CD4-positive, alpha-beta T cell treated with Interleukin-17A for 4 hours (primary cell): ENCODE measurements around the gene GLRX3.

ENCODE experiments used
- DNase-seq: peaks from one replicate; pipeline ENCODE4 v3.0.0-alpha.2; 2020; ENCODE audit warnings: mixed read lengths

GLRX3 gene

GRCh38 chr10:130213286-130214080, 77.3 kb downstream of the GLRX3 start:
- no peak for DNase-seq

GRCh38 chr10:130214431-130214830, 78.2 kb downstream of the GLRX3 start:
- DNase-seq, result no peak

GRCh38 chr10:130215151-130215930, 79.2 kb downstream of the GLRX3 start:
- DNase-seq, result no peak

GRCh38 chr10:130215931-130216231, 79.7 kb downstream of the GLRX3 start:
- DNase-seq, result no peak

GRCh38 chr10:130218181-130218641, 82.0 kb downstream of the GLRX3 start:
- DNase-seq, result no peak

GRCh38 chr10:130218936-130219335, 82.7 kb downstream of the GLRX3 start:
- no peak for DNase-seq

GRCh38 chr10:130220251-130221185, 84.3 kb downstream of the GLRX3 start:
- no peak for DNase-seq

- no peak for DNase-seq
These were observed 85.5 kb downstream of the GLRX3 start for GRCh38 chr10:130221456-130222375.

GRCh38 chr10:130222381-130222780, 86.2 kb downstream of the GLRX3 start:
- no peak for DNase-seq

GRCh38 chr10:130224228-130224627, 88.0 kb downstream of the GLRX3 start:
- DNase-seq, result no peak

GRCh38 chr10:130226012-130226411, 89.8 kb downstream of the GLRX3 start:
- DNase-seq, result no peak

GRCh38 chr10:130227883-130228282, 91.7 kb downstream of the GLRX3 start:
- no peak for DNase-seq
